LHCN-M2 (cell line): ENCODE data around the gene NCOA6. TPM values are rescaled to one million over a fixed set of nuclear protein-coding genes. Genes with fewer than 3 reads are reported as not detected.
A peak's percentile ranks its signal among the peaks of the same experiment; 100 is the strongest.
"Not testable (repeated sequence)": the region's sequence is repeated elsewhere in the genome, so short reads cannot be mapped to it uniquely, and the experiment has no call there.

Experiments
- DNase-seq: peaks from one replicate; pipeline ENCODE4 v3.0.0-alpha.2; 2012; ENCODE audit warnings: low read depth
- total RNA-seq: library from RNA; depleted of rRNA; stranded (reverse); fragments of >200 nt; gene quantifications from 2 replicates; pipeline ENCODE4 v1.2.3, GENCODE V29; 2014

NCOA6 gene
- total RNA-seq, 1 experiment from 2014 or later: 10.1 TPM

DNA sequence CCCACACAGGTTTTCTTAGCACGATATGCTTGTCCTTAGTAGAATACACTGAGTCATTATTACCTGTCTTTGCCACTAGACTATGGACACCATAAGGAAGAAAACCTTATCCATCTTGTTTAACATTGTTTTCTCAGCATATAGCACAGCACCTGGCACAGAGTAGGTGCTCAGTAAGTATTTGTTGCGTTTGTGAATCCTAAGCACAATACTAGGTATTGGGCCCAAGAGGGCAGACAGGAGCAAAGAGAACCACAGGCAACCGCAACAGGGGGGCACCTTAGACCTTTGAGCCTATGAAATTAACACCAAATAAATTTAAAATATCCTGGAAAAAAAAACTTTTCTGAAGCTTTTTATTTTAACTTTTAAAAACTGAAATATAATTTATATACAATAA is 3.7 kb upstream of the NCOA6 start:
- DNase-seq: no peak

DNA sequence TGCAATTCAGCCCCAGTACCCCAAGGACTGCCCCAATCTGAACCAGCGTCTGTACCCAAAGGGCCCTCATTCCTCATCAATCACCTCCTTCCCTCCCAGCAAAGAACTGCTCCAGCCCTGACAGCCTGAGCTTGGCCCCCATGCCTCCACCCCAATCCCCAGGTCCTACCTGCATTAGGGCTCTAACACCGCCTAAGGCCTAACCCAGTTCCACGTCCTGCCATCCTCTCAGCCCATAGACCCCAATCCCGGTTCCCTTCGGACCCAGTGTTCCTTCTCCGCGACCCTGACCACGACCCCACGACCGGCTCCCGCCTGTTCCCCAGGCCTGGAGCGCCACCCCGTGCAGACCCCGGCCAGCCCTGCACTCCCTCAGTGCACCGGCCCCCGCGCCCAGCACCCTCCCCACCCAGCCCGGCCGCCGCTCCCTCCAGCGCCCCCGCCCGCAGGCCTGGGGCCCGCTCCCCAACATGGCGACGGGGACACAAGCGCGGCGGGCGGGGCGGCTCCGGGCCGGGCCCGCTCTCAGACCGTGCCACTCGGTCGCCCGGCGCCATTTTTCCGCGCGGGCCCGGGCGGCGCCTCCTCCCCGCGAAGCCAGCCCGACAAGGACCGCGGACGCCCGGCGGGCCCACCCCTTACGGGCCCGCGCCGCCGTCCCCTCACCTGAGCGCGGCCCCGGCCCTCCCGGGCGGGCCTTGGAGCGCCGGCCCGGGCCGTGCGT is 483 bp downstream of the NCOA6 start:
- peak; percentile 29 for DNase-seq

DNA sequence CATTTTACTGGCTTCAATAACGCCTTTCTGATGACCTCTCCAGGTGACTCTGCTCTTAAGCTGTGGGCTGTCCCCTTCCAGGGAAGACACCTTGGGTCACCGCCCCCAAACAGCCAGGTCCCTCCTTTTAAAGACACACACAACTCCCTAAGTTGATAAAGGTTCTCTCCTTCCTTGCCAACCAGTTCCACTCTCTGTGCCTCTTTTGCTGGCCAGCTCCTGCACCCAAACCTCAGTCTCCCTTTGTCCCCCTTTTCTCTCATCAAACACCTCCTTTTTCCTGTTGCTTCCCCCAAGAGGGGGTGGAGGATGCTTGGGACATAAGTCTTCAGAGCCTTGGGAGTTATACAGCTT is 1.0 kb downstream of the NCOA6 start:
- DNase-seq: peak; percentile 51

DNA sequence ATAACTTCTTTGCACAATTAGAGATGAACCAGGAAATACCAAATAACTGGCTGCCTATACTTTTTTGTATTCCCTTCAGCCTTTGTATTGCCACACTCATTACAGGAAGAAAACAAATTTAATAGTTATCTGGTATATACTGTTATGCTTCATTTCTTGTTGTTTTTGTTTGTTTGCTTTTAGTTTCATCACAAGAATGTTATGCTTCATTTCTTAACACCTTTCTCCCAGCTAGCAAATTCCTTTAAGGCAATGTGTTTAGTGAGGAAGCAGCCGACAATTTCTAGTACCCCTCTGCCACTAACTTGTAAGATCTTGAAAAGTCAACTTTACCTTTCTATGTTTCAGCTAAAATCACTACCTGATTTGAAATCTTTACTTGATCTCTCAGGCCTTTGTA is 1.4 kb downstream of the NCOA6 start:
- no peak for DNase-seq

DNA sequence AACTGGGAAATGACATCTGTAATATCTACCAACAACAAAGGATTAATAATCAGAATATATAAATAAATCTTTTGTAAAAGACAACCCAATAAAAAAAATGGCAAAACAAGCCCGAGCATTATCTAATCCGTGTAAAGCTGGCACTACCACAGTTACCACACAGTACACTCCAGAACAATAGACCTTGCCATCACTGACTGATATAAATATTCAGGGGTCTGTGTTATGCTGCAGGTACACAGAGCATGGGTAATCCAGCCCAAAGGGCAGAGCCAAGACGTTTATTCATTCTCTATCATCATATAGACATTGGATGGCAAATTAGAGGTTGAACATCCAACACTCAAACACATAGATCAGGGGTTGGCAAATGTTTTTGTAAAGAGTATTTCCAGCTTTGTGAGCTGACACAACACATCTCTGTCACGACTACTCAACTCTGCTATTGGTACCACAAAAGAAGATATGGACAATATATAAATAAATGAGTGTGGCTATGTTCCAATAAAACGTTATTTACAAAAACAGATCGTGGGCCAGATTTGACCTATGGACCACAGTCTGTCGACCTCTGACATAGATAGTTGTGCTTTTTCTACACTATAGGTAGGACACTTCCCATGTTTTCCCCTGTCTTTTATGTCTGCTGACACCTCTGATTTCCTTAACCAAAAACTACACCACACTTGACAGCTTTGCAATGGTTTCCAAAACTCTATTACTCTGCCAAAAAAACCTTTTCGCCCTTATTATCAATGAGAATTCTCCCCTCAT is 4.5 kb downstream of the NCOA6 start:
- no peak for DNase-seq

DNA sequence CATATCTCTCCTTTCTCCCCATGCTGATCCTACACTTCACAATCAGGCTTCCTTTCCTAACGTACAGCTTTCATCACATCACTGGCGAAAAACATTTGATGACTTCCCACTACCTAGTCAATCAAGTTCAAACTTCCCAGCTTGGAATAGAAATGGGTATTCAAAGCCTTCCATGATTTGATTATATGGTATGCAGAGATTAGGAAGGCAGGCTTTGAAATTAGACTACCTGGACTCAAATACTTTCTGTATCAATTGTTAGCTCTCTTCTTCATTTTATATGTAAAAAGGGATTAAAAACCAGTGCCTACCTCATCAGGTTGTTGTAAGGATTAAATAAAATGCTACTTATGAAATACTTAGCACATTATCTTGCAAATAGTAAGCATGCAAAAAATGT is 7.7 kb downstream of the NCOA6 start:
- no peak for DNase-seq

DNA sequence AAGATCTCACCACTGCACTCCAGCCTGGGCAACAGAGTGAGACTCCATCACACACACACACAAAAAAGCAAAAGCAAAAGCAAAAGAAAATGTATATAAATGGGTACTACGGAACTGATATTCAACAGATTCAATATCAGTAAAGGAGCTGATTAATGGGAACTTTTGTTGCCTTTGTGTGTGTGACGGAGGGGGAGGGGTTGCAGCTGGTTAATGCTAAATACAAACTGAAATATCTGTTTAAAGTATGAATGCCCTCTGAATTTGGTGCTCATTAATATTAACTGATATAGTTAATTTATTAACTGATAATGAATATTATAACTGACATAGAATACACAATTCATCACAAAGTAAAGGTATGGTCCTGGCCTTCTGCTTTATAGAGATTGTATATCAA is 8.4 kb downstream of the NCOA6 start:
- DNase-seq: no peak

DNA sequence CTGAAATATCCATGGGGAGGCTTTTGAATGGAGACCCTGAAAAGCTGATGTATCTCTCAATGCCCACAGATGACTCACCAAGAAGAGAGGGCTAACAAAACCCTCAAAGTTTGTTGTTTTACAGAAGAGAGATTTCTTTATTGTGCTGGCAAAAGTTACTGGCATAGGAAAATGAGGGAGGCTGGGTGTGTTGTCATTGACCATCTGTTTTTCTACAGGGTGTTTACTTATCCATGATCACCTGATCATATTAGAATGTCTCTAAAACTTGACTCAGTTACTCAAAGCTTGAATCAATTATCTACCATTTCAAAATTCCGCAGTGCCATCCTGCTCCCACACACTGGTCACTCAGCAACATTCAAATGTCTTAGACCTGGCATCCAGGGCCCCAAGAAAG is 9.8 kb downstream of the NCOA6 start:
- peak; percentile 35 for DNase-seq

DNA sequence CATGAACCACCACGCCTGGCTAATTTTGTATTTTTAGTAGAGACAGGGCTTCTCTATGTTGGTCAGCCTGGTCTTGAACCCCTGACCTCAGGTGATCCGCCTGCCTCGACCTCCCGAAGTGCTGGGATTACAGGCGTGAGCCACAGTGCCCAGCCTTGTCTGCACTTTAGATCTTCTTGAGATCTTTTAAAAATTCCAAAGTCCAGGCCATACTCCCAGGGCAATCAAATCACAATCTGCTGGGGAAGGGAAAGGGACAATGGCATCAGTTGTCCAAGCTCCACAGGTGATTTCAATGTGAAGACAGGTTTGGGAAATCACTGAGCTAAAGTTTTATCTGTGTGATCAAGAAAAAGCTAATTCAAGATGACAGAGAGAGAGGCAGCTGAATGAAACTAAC is 16.9 kb downstream of the NCOA6 start:
- DNase-seq: no peak

DNA sequence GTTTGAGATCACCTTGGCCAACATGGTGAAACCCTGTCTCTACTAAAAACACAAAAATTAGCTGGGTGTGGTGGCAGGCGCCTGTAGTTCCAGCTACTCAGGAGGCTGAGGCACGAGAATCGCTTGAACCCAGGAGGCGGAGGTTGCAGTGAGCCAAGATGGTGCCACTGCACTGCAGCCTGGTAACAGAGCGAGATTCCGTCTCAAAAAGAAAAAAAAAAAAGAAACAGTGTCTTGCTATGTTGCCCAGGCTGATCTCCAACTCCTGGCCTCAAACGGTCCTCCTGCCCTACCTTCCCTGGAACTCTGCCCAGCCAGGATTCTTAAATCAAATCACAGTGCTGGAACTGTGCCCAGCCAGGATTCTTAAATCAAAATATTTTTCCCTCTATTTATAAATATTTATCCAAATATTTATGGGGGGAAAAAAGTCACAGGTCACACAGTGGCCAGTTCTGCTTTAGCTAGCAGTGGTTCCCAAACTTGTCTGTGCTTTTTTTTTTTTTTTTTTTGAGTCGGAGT is 17.4 kb downstream of the NCOA6 start:
- not testable (repeated sequence) for DNase-seq

DNA sequence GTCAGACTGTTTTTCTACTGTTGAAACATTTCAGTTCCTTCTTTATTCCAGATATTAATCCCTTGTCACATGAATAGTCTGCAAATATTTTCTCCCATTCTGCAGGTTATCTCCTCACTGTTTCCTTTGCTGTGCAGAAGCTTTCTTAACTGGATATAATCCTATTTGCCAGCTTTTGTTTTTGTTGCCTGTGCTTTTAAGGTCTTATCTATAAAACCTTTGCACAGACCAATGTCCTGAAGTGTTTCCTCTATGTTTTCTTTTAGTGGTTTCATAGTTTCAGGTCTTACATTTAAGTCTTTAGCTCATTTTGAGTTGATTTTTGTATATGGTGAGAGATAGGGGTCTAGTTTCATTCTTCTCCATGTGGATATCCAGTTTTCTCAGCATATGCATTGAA is 19.2 kb downstream of the NCOA6 start:
- no peak for DNase-seq

DNA sequence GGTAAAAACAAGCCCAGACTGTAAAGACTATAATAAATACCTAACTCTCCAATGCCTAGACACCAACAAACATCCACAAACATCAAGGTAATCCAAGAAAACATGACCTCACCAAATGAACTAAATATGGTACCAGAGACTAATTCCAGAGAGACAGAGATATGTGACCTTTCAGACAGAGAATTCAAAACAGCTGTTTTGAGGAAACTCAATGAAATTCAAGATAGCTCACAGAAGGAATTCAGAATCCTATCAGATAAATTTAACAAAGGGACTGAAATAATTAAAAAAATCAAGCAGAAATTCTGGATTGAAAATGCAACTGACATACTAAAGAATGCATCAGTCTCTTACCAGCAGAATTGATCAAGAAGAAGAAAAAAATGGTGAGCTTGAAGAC is 26.6 kb downstream of the NCOA6 start:
- peak; percentile 21 for DNase-seq

DNA sequence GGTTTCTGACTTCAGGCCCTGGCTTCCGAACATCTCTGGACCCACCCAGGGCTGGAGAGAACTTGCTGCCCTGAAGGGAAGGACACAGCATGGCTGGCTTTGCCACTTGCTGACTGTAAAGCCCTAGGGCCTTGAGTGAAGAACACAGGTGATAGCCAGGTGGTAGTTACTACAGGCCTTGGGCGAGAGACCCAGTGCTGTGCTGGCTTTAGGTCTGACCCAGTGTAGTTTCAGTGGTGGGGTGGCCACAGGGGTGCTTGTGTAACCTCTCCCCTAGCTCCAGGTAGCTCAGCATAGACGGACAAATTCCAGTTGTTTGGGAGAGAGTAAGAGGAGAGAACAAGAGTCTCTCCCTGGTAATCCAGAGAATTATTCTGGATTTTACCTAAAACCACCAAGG is 27.1 kb downstream of the NCOA6 start:
- no peak for DNase-seq

DNA sequence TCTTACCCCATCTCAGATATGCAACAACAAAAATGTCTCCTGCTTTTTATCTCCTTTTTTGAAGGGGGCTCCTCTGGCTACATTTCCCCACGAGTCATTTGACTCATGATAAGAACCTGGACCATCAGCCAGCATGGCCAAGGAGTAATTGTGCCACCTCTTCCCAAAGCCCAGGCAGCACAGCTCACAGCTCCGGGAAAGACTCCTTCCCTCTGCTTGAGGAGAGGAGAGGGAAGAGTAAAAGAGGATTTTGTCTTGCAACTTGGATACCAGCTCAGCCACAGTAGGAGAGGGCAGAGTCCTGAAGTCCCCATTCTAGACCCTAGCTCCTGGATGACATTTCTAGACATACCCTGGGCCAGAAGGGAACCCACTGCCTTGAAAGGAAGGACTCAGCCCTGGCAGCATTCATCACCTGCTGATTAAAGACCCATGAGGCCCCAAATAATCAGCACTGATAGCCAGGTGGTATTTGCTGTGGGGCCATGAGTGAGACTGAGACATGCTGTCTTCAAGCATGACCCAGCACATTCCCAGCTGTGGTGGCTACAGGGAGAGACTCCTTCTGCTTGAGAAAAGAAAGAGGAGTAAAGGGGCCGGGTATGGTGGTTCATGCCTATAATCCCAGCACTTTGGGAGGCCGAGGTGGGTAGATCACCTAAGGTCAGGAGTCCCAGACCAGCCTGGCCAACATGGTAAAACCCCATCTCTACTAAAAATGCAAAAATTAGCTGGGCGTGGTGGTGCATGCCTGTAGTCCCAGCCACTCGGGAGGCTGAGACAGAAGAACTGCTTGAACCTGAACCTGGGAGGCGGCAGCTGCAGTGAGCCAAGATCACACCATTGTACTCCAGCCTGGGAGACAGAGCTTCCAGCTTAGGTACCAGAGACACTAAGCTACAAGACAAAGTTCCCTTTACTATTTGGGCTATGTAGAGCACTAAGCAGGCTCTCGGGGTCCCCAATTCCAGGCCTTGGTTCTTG is 28.1 kb downstream of the NCOA6 start:
- no peak for DNase-seq

DNA sequence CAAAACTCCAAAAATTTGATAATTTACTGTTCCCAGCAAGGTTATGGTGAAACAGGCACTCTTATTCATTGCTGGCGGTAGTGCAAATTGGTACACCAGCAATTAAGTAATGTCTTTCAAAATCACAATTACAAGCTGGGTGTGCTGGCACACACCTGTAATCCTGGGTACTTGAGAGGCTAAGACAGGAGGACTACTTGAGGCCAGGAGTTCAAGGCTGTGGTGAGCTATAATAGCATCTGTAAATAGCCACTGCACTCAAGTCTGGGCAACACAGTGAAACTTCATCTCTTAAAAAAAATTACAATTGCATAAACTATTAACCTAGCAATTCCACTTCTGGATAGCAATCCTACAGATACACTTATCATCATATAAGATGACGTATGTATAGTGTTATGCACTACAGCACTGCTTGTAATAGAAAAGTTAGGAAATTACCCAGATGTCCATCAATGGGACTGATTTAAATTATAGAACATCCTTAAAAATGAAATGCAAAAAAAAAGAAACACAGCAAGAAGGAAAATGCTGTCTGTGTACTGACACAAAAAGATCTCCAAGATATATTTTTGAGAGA is 31.4 kb downstream of the NCOA6 start:
- DNase-seq: no peak

DNA sequence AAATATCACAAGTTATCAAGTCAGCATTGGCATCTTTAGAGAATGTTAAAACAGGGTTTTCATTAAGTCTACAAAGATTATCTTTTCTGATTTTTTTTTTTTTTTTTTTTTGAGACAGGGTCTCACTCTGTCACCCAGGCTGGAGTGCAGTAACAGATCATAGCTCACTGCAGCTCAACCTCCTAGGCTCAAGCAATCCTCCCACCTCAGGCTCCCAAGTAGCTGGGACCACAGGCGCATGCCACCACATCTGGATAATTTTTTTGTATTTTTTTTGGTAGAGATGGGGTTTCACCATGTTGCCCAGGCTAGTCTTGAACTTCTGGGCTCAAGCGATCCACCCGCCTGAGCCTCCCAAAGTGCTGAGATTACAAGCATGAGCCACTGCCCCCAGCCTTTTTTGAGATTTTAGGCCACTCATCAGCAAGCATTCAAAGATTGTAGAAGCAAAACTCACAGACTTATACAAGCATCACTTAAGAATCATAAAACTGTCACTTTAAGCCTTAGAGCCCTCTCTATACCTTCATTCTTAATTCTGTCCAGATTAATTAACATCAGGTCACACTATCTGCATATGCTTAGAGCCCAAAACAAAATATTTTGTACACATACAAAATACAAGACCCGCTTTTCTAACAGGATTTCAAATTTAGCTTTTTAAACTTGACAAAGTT is 32.6 kb downstream of the NCOA6 start:
- DNase-seq: no peak

DNA sequence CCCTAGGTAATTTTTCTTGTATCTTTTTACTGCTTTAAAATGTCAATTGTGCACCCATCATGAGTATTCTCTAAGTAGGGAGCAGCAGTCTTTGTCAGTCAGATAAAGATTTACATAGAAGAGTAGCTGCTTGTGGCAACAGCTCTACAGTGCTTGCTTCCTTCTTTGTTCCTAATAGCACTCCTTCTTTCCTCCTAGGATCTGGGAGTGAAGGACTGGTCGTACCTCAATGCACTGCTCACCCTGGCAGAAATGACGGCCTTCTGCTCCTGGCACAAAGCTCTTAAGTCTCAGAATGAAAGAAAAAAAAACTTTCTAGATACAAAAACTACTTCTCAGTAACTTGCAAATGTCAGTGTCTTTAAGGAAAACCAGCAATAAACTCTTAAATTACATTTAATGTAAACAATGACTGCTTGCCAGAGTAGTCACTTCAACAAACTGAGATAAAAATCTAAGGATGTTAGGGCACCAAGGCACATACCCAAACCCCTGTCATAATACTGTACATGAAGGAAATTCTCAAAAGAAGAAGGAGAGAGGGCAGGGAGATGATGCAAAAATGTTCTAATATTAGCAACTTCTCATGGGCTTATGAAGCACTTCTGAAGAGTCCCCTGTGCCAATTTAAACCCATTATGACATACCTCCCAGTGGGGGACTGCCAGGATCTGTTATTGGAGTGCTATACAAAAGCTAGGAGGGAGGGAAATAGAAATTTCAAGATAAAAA is 34.0 kb downstream of the NCOA6 start:
- peak; percentile 8 for DNase-seq

DNA sequence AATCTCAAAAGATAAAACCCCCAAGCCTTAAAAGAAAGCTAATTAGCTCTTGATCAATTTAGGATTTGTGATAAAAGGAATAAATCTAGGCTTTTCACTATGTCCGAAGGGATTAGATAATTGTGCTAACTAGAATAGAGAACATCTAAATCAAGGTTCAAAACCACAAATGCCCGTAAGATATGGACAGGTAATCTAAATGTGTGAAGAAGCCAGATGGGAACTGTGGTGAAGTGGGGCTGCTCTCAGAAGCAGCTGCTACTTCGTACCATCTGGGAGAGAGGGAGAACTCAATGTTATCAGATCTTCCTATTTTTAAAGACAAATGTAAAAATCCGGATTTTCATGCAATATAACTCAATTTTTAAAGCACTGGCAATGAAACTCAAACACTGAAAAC is 44.2 kb downstream of the NCOA6 start:
- no peak for DNase-seq

DNA sequence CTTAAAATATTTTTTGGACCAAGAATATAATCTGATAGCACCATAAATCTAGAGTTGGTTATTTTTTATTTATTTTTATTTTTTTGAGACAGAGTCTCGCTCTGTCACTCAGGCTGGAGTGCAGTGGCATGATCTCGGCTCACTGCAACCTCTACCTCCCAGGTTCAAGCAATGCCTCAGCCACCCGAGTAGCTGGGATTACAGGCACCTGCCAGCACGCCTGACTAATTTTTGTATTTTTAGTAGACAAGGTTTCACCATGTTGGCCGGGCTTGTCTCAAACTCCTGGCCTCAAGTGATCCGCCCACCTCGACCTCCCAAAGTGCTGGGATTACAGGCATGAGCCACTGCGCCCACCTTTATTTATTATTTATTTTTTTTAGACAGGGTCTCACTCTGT is 45.2 kb downstream of the NCOA6 start:
- not testable (repeated sequence) for DNase-seq

DNA sequence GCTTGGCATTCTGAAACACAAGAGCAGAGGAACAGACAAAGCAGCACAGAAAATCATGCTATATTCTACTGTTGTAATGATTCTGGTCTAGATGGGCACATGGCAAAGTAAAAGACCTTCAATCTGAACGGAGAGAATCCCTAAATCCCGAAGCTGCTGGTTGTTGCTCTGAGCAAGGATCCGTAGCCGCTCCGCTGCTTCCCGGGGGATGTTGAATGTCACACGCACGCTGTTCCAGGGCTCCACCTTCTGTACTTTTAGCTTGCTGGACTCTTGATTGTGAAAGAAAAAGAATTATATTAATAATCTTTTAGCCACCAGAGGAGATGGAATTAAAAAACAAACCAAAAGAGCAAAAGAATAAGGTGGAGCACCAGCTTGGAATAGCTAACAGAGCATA is 49.3 kb downstream of the NCOA6 start:
- no peak for DNase-seq
